Karpas-422 (cell line): Measurements from ENCODE around the gene TMCO1. TPM values are rescaled to one million over a fixed set of nuclear protein-coding genes. Genes with fewer than 3 reads are reported as not detected.

Source experiments
- DNase-seq: peaks from one replicate; pipeline ENCODE4 v3.0.0-alpha.2; 2015
- H2AFZ ChIP-seq: fragments of 200-600 bp; sonication (generic); 2 replicates; pipeline ENCODE4 v1.6.1; 2014; ENCODE audit warnings: antibody characterized with exemption, low read length, mixed read lengths
- H3K27ac ChIP-seq: fragments of 200-600 bp; sonication (generic); 2 replicates; pipeline ENCODE4 v1.5.1; 2014; ENCODE audit warnings: mild to moderate bottlenecking, low read length, moderate library complexity
- H3K27me3 ChIP-seq: fragments of 200-600 bp; sonication (generic); 2 replicates; pipeline ENCODE4 v1.6.1; 2014; ENCODE audit warnings: low read length, mixed read lengths
- H3K36me3 ChIP-seq: fragments of 200-600 bp; sonication (generic); 2 replicates; pipeline ENCODE4 v1.6.1; 2014; ENCODE audit warnings: low read length, mixed read lengths; ENCODE audit not compliant: insufficient read depth
- H3K4me1 ChIP-seq: fragments of 200-600 bp; sonication (generic); 2 replicates; pipeline ENCODE4 v1.6.1; 2014; ENCODE audit warnings: mild to moderate bottlenecking, low read length, mixed read lengths
- H3K4me2 ChIP-seq: fragments of 200-600 bp; sonication (generic); 2 replicates; pipeline ENCODE4 v1.6.1; 2014; ENCODE audit warnings: low read length, low read depth, mild to moderate bottlenecking; ENCODE audit not compliant: poor library complexity, severe bottlenecking
- H3K4me3 ChIP-seq: fragments of 200-600 bp; sonication (generic); 2 replicates; pipeline ENCODE4 v1.5.1; 2014; ENCODE audit warnings: mild to moderate bottlenecking, antibody characterized with exemption, low read length, mixed read lengths
- H3K79me2 ChIP-seq: fragments of 200-600 bp; sonication (generic); 2 replicates; pipeline ENCODE4 v1.6.1; 2014; ENCODE audit warnings: mild to moderate bottlenecking, low read length, mixed read lengths
- H3K9ac ChIP-seq: fragments of 200-600 bp; sonication (generic); 2 replicates; pipeline ENCODE4 v1.6.0; 2014; ENCODE audit warnings: low read length
- H3K9me2 ChIP-seq: fragments of 200-600 bp; sonication (generic), shearing (Covaris generic); replicated peaks from 2 replicates; pipeline ENCODE4 v1.6.0; 2014; ENCODE audit warnings: mild to moderate bottlenecking, low read length, moderate library complexity; ENCODE audit not compliant: insufficient read depth
- H3K9me3 ChIP-seq: fragments of 300-700, 200-600 bp; sonication (generic); 2 replicates; pipeline ENCODE4 v1.6.1; 2014; ENCODE audit warnings: low read length, mixed read lengths
- H4K20me1 ChIP-seq: fragments of 200-600 bp; sonication (generic); 2 replicates; pipeline ENCODE4 v1.6.1; 2014; ENCODE audit warnings: mild to moderate bottlenecking, antibody characterized with exemption, low read length, low read depth; ENCODE audit not compliant: insufficient read depth
- total RNA-seq: library from RNA; depleted of rRNA; stranded (reverse); fragments of >200 nt; shearing (Covaris generic); gene quantifications from 2 replicates; pipeline ENCODE4 v1.2.3, GENCODE V29; 2014; ENCODE audit warnings: low replicate concordance; rRNA removed

Gene TMCO1
- total RNA-seq, 1 experiment from 2014 or later = 103 TPM

DNA sequence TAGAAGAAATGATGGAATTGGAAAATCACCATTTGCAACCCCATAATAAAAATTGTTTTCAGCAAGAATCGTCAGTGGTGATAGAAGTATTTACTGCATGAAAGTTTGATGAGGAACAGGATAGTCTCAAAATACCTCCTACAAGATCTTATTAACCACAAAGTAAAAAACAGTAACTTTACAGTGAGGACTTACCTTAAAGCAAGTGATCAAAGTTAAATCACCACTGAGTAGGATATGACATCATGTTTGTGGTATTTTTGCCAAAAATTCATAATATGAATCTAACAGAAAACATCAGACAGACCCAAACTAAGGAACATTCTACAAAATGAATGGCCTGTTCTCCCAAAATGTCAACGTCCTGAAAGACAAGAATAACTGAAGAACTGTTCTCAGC, 90.2 kb downstream of the TMCO1 start:
- peaks cover 33% of the 10 kb centered on the region for H3K79me2 ChIP-seq
- no peaks in the 10 kb centered on the region for H3K4me1 ChIP-seq
- H3K36me3 ChIP-seq = peaks cover 48% of the 10 kb centered on the region
- DNase-seq = no peak
- no peak overlapping the region for H3K27ac ChIP-seq
- H3K4me2 ChIP-seq = no peak overlapping the region
- H3K9me2 ChIP-seq = no peaks in the 10 kb centered on the region
- no peak overlapping the region for H3K4me3 ChIP-seq
- no peaks in the 10 kb centered on the region for H3K9me3 ChIP-seq
- no peaks in the 10 kb centered on the region for H3K27me3 ChIP-seq
- no peaks in the 10 kb centered on the region for H4K20me1 ChIP-seq
- H3K9ac ChIP-seq = no peak overlapping the region
- no peak overlapping the region for H2AFZ ChIP-seq

Other genes with a start within 250 kb of the TMCO1 start
- gene LRRC52, start 224.9 kb downstream of the TMCO1 start, total RNA-seq = not detected in 2 replicates
- 40.7 and 44.8 TPM in 2 replicates for gene MGST3, start 137.6 kb downstream of the TMCO1 start, total RNA-seq
- gene ALDH9A1, start 70.3 kb downstream of the TMCO1 start, total RNA-seq = 45.1 and 51.7 TPM in 2 replicates
- gene UCK2, start 58.7 kb upstream of the TMCO1 start, total RNA-seq = 67.9 and 109 TPM in 2 replicates